ENCODE data around the gene METTL8. TPM values are rescaled to one million over a fixed set of nuclear protein-coding genes. Genes with fewer than 3 reads are reported as not detected.

Gene METTL8
- total RNA-seq, 1 experiment from 2014 or later, result 34.4 TPM

DNA sequence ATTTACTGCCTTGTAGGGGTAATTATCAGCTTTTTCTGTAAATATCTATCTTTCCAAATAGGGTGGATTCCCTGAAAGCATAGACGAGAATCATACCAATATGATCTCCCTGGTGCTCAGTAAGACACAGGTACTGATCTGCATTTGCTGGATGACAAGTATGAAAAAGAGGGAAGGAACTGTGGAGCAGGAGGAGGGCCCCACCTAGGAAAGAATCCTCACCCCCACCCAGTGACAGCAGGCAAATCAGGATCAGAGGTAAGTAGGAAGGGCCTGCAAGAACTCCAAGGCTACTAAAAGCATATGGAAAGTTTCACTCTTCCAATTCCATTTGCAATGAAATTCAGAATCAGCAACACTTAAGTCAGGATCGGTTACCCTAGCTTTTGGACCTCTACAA, 42.3 kb downstream of the METTL8 start:
- Histone ChIP-seq H3K4me1 (ENCODE audit: control insufficient read depth in 1 of 2, insufficient read depth in 2 of 2, low read length in 2 of 2) (peaks cover 0 to 4% of the 10 kb centered on the region in 2 experiments; a peak in 2 of 4 replicates), H4K20me1 (ENCODE audit: insufficient read depth) (no peaks in the 10 kb centered on the region), H3K27me3 (ENCODE audit: insufficient read depth, low read length) (no peaks in the 10 kb centered on the region), H3K36me3 (ENCODE audit: control insufficient read depth in 1 of 2, insufficient read depth in 2 of 2, low read length in 2 of 2) (no peaks in the 10 kb centered on the region), H3K4me2 (ENCODE audit: low read length) (no peak overlapping the region), H3K79me2 (ENCODE audit: insufficient read depth, low read length) (peaks cover 37% of the 10 kb centered on the region), H3K4me3 (replicated peaks in 1 of 2; ENCODE audit: low read depth in 1 of 2, low read length in 2 of 2) (no peak overlapping the region), H3K9me3 (ENCODE audit: control insufficient read depth in 1 of 2, insufficient read depth in 1 of 2, low read depth in 1 of 2, low read length in 2 of 2) (no peaks in the 10 kb centered on the region), H3K9me2 (ENCODE audit: insufficient read depth) (no peaks in the 10 kb centered on the region), H3K27ac (ENCODE audit: low read depth, low read length) (no peak overlapping the region), H3K9ac (ENCODE audit: low read length) (no peak overlapping the region), H2AFZ (ENCODE audit: low read depth, low read length, poor library complexity, severe bottlenecking) (no peak overlapping the region)
- RAD21 ChIA-PET (ENCODE audit: low non-redundant PET in 1 of 2, low total read pairs in 2 of 2, uncharacterized antibody in 2 of 2, unreplicated experiment in 2 of 2), result no interaction called here
- DNase-seq (ENCODE audit: low read depth, low spot score) (no peak), ATAC-seq (no peak)
- BruUV-seq (replicated peaks), result no TSS peak
- POLR2A ChIA-PET, result no interaction called here
- intact Hi-C loops (cut with micrococcal nuclease), result no loop called here
- CTCF ChIA-PET, result no interaction called here
- no peak for TF ChIP-seq POLR2A (IDR thresholded peaks at IDR 0.05; ENCODE audit: borderline replicate concordance, extremely low read depth, insufficient read depth, insufficient read length)

DNA sequence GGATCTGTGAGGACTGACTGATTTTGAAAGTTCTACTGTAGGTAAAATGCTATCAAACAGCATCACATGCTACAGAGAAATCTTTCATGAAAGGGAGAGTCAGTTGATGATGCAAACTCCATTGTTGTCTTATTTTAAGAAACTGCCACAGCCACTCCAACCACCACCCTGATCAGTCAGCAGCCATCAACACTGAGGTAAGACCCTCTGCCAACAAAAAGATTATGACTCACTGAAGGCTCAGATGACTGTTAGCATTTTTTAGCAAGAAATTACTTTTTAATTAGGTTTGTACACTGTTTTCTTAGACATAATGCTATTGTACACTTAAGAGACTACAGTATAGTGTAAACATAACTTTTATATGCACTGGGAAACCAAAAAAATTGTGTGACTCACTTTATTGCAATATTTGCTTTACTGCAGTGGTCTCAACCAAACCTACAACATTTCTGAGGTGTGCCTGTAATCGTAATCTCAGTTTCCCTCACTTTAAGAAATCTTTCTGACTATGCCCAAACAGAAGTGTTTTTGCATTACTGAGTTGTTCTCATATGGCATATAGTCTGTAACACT, 42.8 kb downstream of the METTL8 start:
- Histone ChIP-seq H3K9ac (ENCODE audit: low read length) (no peak overlapping the region), H3K27ac (ENCODE audit: low read depth, low read length) (no peak overlapping the region), H3K9me2 (ENCODE audit: insufficient read depth) (no peaks in the 10 kb centered on the region), H2AFZ (ENCODE audit: low read depth, low read length, poor library complexity, severe bottlenecking) (no peak overlapping the region), H3K4me1 (ENCODE audit: control insufficient read depth in 1 of 2, insufficient read depth in 2 of 2, low read length in 2 of 2) (peaks cover 0 to 4% of the 10 kb centered on the region in 2 experiments; a peak in 2 of 4 replicates), H3K79me2 (ENCODE audit: insufficient read depth, low read length) (peaks cover 36% of the 10 kb centered on the region), H3K9me3 (ENCODE audit: control insufficient read depth in 1 of 2, insufficient read depth in 1 of 2, low read depth in 1 of 2, low read length in 2 of 2) (no peaks in the 10 kb centered on the region), H3K4me3 (replicated peaks in 1 of 2; ENCODE audit: low read depth in 1 of 2, low read length in 2 of 2) (no peak overlapping the region), H3K27me3 (ENCODE audit: insufficient read depth, low read length) (no peaks in the 10 kb centered on the region), H3K36me3 (ENCODE audit: control insufficient read depth in 1 of 2, insufficient read depth in 2 of 2, low read length in 2 of 2) (no peaks in the 10 kb centered on the region), H4K20me1 (ENCODE audit: insufficient read depth) (no peaks in the 10 kb centered on the region), H3K4me2 (ENCODE audit: low read length) (no peak overlapping the region)
- ChIA-PET CTCF (no interaction called here), POLR2A (no interaction called here), RAD21 (ENCODE audit: low non-redundant PET in 1 of 2, low total read pairs in 2 of 2, uncharacterized antibody in 2 of 2, unreplicated experiment in 2 of 2) (no interaction called here)
- ATAC-seq (no peak), DNase-seq (ENCODE audit: low read depth, low spot score) (no peak)
- TF ChIP-seq ZFX (IDR thresholded peaks at IDR 0.05), result no peak
- no peak for TF ChIP-seq YY1 (IDR thresholded peaks at IDR 0.05; ENCODE audit: extremely low read depth, insufficient replicate concordance, low read depth, low read length)
- no peak for TF ChIP-seq SIN3A (IDR thresholded peaks at IDR 0.05; ENCODE audit: low read depth)
- no peak for TF ChIP-seq SRF (IDR thresholded peaks at IDR 0.05; ENCODE audit: low read depth)
- TF ChIP-seq SP1 (IDR thresholded peaks at IDR 0.05; ENCODE audit: low read depth), result no peak
- TF ChIP-seq, protein P1, sequence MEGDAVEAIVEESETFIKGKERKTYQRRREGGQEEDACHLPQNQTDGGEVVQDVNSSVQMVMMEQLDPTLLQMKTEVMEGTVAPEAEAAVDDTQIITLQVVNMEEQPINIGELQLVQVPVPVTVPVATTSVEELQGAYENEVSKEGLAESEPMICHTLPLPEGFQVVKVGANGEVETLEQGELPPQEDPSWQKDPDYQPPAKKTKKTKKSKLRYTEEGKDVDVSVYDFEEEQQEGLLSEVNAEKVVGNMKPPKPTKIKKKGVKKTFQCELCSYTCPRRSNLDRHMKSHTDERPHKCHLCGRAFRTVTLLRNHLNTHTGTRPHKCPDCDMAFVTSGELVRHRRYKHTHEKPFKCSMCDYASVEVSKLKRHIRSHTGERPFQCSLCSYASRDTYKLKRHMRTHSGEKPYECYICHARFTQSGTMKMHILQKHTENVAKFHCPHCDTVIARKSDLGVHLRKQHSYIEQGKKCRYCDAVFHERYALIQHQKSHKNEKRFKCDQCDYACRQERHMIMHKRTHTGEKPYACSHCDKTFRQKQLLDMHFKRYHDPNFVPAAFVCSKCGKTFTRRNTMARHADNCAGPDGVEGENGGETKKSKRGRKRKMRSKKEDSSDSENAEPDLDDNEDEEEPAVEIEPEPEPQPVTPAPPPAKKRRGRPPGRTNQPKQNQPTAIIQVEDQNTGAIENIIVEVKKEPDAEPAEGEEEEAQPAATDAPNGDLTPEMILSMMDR (IDR thresholded peaks at IDR 0.05 in 2 of 3, conservative IDR thresholded peaks at IDR 0.05 in 1 of 3; ENCODE audit: borderline replicate concordance in 1 of 3, insufficient read depth in 1 of 3, low read depth in 2 of 3, low read length in 2 of 3), result no peak
- no peak for TF ChIP-seq EGR1 (IDR thresholded peaks at IDR 0.05; ENCODE audit: low read depth)
- no peak for TF ChIP-seq CEBPB (IDR thresholded peaks at IDR 0.05; ENCODE audit: low read depth)
- TF ChIP-seq, protein P2, sequence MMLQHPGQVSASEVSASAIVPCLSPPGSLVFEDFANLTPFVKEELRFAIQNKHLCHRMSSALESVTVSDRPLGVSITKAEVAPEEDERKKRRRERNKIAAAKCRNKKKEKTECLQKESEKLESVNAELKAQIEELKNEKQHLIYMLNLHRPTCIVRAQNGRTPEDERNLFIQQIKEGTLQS (IDR thresholded peaks at IDR 0.05), result no peak
- no peak for TF ChIP-seq EZH2phosphoT487 (IDR thresholded peaks at IDR 0.05; ENCODE audit: borderline replicate concordance)
- no peak for TF ChIP-seq RAD21 (IDR thresholded peaks at IDR 0.05; ENCODE audit: low read depth)
- no peak for TF ChIP-seq CBX3 (IDR thresholded peaks at IDR 0.05; ENCODE audit: low read depth)
- no peak for TF ChIP-seq JUND (IDR thresholded peaks at IDR 0.05)
- intact Hi-C loops (cut with micrococcal nuclease), result no loop called here
- no TSS peak for BruUV-seq (replicated peaks)

All from HCT116 (cell line).